ENCODE measurements around the gene ATPAF1. TPM values are rescaled to one million over a fixed set of nuclear protein-coding genes. Genes with fewer than 3 reads are reported as not detected.

ATPAF1 gene
- total RNA-seq, 1 donor from 2014 or later = 67.8 TPM

- Mint-ChIP-seq H3K27me3 (ENCODE audit: low read depth) (no peaks in the 10 kb centered on the region), H3K4me3 (no peak overlapping the region), H3K4me1 (peaks cover 2% of the 10 kb centered on the region), H3K27ac (ENCODE audit: unreplicated experiment) (peak overlapping the region; percentile 73), H3K9me3 (no peaks in the 10 kb centered on the region), H3K36me3 (ENCODE audit: low read depth) (no peaks in the 10 kb centered on the region)
- no peak for DNase-seq (ENCODE audit: low read depth, low spot score)
- TF ChIP-seq, protein P1, sequence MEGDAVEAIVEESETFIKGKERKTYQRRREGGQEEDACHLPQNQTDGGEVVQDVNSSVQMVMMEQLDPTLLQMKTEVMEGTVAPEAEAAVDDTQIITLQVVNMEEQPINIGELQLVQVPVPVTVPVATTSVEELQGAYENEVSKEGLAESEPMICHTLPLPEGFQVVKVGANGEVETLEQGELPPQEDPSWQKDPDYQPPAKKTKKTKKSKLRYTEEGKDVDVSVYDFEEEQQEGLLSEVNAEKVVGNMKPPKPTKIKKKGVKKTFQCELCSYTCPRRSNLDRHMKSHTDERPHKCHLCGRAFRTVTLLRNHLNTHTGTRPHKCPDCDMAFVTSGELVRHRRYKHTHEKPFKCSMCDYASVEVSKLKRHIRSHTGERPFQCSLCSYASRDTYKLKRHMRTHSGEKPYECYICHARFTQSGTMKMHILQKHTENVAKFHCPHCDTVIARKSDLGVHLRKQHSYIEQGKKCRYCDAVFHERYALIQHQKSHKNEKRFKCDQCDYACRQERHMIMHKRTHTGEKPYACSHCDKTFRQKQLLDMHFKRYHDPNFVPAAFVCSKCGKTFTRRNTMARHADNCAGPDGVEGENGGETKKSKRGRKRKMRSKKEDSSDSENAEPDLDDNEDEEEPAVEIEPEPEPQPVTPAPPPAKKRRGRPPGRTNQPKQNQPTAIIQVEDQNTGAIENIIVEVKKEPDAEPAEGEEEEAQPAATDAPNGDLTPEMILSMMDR (conservative IDR thresholded peaks at IDR 0.05) = no peak
Observed at GRCh38 chr1:46687093-46687659, 19.0 kb upstream of the ATPAF1 start.

DNA sequence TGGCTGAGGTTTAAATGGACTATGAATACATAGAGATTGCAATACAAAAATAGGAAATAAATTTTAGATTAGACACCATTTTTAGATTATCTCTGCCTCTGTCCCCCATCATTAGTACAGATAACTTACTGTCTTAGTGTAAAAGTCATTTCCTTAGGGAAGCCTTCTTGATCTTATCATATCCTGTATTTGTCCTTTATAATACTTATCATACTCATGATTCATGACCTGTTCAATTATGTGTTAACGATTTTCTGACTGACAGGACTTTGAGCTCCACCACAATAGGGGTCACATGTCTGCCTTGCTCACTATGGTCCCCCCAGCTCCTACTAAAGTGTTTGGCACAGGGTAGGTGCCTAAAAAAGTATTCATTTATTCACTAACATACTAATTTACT lies 18.1 kb upstream of the ATPAF1 start:
- TF ChIP-seq, protein P1 (conservative IDR thresholded peaks at IDR 0.05) = no peak
- Mint-ChIP-seq H3K4me3 (no peak overlapping the region), H3K4me1 (peaks cover 11% of the 10 kb centered on the region), H3K27ac (ENCODE audit: unreplicated experiment) (no peak overlapping the region), H3K9me3 (no peaks in the 10 kb centered on the region), H3K27me3 (ENCODE audit: low read depth) (no peaks in the 10 kb centered on the region), H3K36me3 (ENCODE audit: low read depth) (no peaks in the 10 kb centered on the region)
- no peak for DNase-seq (ENCODE audit: low read depth, low spot score)

- no peak overlapping the region for H3K27ac Mint-ChIP-seq (ENCODE audit: unreplicated experiment)
- H3K9me3 Mint-ChIP-seq = no peaks in the 10 kb centered on the region
- peaks cover 15% of the 10 kb centered on the region for H3K4me1 Mint-ChIP-seq
- TF ChIP-seq, protein P1 (conservative IDR thresholded peaks at IDR 0.05) = no peak
- DNase-seq (ENCODE audit: low read depth, low spot score) = no peak
- H3K27me3 Mint-ChIP-seq (ENCODE audit: low read depth) = no peaks in the 10 kb centered on the region
- H3K36me3 Mint-ChIP-seq (ENCODE audit: low read depth) = peaks cover 9% of the 10 kb centered on the region
- H3K4me3 Mint-ChIP-seq = no peak overlapping the region
Observed at GRCh38 chr1:46684670-46685069, 16.5 kb upstream of the ATPAF1 start.

DNA sequence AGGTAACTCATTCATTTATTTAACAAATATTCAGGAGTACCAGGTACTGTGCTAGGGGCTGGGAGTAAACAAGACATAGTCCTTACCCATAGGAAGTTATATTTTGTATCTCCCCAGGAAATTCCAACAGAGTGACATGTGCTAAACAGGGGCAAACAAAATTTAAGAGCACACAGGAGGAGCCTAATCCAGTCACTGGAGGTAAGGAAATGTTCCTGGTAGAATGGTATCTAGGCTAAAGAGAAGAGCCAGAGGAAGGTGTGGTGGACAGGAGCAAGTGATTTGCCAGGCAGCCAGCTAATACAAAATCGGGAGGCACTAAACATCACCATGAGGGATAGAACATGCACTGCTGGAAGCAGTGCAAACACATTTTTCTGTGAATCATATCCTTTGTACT lies 13.9 kb upstream of the ATPAF1 start:
- DNase-seq (ENCODE audit: low read depth, low spot score) = no peak
- H3K4me3 Mint-ChIP-seq = no peak overlapping the region
- TF ChIP-seq, protein P1 (conservative IDR thresholded peaks at IDR 0.05) = no peak
- H3K4me1 Mint-ChIP-seq = peaks cover 15% of the 10 kb centered on the region
- H3K9me3 Mint-ChIP-seq = no peaks in the 10 kb centered on the region
- peaks cover 13% of the 10 kb centered on the region for H3K36me3 Mint-ChIP-seq (ENCODE audit: low read depth)
- H3K27me3 Mint-ChIP-seq (ENCODE audit: low read depth) = no peaks in the 10 kb centered on the region
- H3K27ac Mint-ChIP-seq (ENCODE audit: unreplicated experiment) = no peak overlapping the region

DNA sequence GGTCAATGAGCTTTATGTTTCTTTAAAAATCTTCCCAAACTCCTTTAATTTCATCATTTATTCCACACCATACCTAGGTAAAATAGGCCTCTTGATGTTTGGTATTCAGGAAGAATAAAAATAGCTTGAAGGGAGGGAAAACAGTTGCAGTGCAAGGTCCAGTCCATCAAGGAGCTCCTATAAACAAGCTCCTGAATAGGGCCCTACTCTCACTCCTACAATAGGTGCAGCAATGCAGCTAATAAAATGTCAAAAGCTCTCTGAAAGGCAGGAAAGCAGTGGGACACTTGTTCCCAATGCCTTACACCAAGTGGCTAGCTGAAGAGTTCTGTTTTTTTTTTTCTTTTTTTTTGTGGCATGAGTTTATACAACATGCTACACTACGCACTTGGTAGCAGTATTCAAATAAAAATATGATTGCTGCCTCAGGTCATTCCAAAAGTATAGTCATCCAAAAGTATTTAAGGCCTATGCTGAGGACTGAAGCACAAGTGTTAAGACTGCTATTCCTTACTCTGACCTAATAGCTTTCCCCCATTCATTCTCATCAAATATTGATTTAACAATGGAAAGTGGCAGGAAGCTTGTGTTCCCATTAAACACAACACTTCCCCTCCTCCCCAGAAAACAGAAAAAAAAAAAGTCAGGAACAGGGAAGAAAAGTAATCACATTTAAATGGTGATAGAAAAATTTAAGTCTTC lies 13.3 kb upstream of the ATPAF1 start:
- peak overlapping the region; percentile 12 for H3K27ac Mint-ChIP-seq (ENCODE audit: unreplicated experiment)
- H3K27me3 Mint-ChIP-seq (ENCODE audit: low read depth) = no peaks in the 10 kb centered on the region
- H3K4me1 Mint-ChIP-seq = peaks cover 15% of the 10 kb centered on the region
- no peak overlapping the region for H3K4me3 Mint-ChIP-seq
- DNase-seq (ENCODE audit: low read depth, low spot score) = no peak
- peaks cover 13% of the 10 kb centered on the region for H3K36me3 Mint-ChIP-seq (ENCODE audit: low read depth)
- no peaks in the 10 kb centered on the region for H3K9me3 Mint-ChIP-seq
- TF ChIP-seq, protein P1 (conservative IDR thresholded peaks at IDR 0.05) = no peak
